Measurements from ENCODE around the gene FGF1.

GRCh38 chr5:142548739-142549275 is 137.1 kb downstream of the FGF1 start:
- TF ChIP-seq CTCF (IDR thresholded peaks at IDR 0.05; ENCODE audit: extremely low read depth in 1 of 2, insufficient read depth in 1 of 2, low read depth in 1 of 2, low read length in 2 of 2) (peak; percentile 87 to 93), POLR2A (IDR thresholded peaks at IDR 0.05; ENCODE audit: low read depth, low read length) (no peak), EZH2 (IDR thresholded peaks at IDR 0.05; ENCODE audit: borderline replicate concordance, low read depth, low read length, severe bottlenecking) (no peak), POLR2AphosphoS5 (IDR thresholded peaks at IDR 0.05; ENCODE audit: insufficient read depth, low read depth, low read length) (no peak), GATA2 (IDR thresholded peaks at IDR 0.05; ENCODE audit: insufficient read depth, insufficient read length, low read depth, low read length) (no peak), JUN (IDR thresholded peaks at IDR 0.05; ENCODE audit: borderline replicate concordance, insufficient read depth, insufficient read length, low read depth) (no peak)

All from endothelial cell of umbilical vein (primary cell).